HG03342 (cell line): ENCODE measurements around the gene EHBP1L1.
"Not testable (repeated sequence)": the region's sequence is repeated elsewhere in the genome, so short reads cannot be mapped to it uniquely, and the experiment has no call there.

Source experiments
- ATAC-seq: cut with Tn5 transposase; IDR thresholded peaks from one replicate; pipeline ENCODE4 v1.9.1; 2021; ENCODE audit warnings: mild to moderate bottlenecking, moderate library complexity; ENCODE audit not compliant: unreplicated experiment

The EHBP1L1 gene

DNA sequence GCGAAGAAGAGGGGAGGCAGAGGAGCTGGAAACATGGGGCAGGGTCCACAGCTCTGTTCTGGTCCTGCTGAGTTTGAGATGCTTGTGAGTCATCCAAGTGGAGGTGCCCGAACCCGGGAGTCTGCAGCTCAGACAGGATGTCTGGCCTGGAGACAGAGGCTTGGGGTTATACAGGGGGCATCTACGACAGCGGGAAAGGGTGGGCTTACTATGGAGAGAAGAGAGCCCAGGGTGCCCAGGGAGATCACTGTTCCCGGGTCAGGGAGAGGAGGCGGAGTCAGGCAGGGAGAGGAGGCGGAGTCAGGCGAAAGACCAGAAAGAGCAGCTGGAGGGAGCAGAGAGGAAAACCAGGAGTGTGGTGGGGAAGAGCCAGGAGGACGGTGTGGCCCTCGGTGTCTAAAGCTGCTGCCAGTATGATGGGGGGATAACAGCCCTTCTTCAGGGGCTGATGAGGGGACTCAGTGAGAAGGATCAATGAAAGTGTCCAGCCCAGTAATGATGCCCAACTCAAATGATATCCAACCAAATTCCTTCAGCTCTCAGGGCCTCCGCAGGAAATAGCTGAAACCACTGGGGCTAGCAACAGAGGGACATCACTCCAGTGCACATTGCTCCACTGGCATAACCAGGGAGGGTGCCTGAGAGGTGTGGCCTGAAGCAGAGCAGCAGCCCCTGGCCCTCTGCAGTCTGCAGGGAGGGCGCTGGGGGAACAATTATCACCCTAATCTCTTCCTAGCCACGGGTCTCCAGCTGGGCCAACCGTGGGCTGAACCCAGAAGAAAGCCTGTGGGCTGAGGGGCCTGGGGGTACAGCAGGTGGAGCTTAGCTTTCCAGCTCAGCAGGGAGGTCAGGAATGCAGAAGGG, 15.1 kb upstream of the EHBP1L1 start:
- no peak for ATAC-seq

DNA sequence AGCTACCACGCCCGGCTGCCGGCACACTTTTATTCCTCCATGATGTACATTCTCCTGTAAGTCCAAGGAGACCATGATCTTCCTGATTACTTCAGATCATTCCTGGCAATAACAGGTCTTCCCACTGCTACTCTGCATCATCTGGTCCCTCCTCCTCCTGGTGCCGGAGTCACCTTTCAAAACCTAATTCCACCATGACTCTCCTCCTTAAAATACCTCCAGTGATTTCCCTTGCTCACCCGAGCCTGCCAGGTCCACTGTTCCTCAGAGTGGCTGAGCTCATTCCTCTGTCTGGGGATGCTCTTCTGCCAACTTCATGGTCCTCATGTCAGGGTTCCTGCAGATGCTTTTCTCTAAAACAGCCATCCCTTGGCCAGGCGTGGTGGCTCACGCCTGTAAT, 13.8 kb upstream of the EHBP1L1 start:
- no peak for ATAC-seq

DNA sequence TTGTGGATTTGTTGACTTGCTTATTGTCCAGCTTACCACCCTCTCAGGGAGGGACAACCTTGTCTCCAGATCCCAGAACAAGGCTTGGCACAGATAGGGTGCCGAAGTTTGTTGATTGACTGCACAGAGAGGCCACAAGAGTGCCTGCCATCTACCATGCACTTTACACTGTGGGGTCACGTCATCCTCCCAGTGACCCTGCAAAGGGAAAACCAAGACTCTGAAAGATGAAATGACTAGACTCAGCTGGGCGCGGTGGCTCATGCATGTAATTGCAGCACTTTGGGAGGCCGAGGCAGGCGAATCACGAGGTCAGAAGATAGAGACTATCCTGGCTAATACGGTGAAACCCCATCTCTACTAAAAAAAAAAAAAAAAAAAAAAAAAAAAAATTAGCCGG, 13.1 kb upstream of the EHBP1L1 start:
- ATAC-seq: no peak

DNA sequence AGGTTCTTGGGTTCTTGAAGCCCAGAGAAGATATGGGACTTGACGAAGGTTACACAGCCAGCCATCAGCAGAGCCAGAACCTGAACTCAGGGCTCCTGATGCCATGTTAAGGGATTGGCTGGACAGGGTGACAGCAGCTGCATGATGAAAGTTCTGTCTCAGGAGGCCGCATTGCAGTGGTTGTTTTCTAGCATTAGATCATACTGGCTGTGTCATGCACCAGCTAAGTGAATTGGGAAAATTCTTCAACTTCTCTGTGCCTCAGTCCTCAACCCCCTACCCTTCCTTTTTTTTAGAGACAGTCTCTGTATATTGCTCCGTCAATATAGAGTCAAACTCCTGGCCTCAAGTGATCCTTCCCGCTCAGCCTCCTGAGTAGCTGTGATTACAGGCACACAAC, 12.3 kb upstream of the EHBP1L1 start:
- ATAC-seq: no peak

DNA sequence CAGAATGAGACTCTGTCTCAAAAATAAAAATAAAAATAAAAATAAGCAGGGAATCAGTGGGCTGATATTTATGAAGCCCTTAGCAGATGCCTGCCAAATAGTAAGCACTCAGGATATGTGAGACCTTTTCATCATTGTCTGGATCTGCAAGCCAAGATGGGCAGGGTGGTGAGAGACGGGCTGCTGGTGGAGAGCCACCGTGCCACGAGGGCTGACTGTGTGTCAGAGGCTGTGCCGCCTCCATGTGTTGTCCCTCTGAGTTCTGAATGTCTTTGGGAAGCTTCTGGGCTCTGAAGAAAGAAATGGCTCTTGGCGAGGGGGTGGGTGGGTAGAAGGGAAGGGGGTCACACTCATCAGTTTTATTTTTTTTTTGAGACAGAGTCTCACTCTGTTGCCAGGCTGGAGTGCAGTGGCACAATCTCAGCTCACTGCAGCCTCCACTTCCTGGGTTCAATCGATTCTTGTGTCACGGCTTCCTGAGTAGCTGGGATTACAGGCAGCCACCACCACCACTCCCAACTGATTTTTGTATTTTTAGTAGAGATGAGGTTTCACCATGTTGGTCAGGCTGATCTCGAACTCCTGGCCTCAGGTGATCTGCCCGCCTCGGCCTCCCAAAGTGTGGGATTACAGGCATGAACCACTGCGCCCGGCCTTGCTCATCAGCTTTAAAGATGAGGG, 10.8 kb upstream of the EHBP1L1 start:
- not testable (repeated sequence) for ATAC-seq

DNA sequence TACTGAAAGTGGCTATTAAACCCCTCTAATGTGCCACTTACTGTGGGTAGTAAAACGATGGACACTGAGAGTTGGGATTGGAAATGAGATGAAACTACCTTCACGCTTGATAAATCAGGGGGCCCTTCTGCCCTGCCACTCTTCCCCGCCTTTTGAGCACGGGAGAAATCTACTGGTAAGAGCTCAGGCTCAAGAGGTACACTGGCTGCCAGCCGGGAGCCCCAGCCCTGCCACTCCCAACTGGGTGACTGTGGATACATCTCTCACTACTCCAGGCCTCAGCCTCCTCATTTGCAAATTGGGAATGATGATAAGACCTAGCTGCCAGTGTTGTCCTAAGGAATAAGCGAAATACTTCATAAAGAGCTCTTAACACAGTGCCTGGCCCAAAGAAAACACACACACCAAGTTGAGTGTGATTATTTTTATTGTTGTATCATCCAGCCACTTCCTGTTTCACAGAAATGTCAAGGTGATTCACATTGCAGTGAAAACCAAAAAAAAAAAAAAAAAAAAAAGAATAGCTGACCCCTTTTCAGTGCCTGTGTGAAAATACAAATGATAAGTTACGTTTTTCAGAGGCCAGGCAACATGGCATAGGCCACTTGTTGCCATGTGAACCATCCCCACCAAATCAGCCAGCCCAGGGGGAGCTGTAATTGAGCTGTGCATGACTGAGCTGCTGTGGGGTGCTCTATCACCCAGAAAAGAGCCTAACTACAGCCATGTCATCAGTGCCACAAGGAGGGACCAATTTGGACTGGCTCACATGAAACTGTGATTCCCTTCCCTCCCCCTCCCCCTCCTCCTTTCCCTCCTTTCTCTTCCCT, 10.0 kb upstream of the EHBP1L1 start:
- ATAC-seq: no peak

DNA sequence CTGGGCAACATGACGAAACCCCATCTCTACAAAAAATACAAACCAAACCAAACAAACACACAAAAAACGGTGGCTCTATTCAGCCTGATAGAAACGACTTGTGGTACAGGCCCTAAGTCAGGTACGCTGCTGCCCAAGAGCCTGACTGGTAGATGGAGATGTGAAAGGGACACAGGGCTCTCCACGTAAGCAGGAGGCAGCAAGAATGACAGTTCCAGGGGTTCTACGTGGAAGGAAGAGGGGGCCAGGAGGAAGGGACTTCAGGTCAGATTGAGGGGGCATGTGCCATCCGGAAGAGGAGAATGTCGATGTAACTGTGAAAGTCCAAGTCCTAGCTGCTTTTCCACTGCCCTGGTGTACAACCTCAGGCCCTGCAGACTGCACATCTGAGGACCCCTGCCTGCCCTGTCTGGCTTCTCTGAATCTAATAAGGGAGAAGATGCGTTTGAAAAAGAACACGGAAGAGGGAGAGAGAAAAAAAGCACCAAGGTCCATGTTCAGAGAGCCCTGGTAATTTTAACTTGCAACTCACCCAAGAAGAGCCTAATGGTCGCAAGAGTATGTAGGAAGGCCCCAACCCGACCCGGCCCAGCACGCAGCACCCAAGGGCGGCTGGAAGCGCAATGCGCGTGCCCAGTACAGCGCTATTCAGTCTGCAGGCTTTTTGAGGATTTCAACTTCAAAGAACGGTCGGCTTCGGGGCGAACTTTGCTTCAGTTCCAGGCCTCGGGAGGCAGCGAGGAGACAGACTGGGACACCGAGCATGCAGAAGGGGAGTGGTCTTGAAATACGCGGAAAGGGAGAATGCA, 6.5 kb upstream of the EHBP1L1 start:
- no peak for ATAC-seq

DNA sequence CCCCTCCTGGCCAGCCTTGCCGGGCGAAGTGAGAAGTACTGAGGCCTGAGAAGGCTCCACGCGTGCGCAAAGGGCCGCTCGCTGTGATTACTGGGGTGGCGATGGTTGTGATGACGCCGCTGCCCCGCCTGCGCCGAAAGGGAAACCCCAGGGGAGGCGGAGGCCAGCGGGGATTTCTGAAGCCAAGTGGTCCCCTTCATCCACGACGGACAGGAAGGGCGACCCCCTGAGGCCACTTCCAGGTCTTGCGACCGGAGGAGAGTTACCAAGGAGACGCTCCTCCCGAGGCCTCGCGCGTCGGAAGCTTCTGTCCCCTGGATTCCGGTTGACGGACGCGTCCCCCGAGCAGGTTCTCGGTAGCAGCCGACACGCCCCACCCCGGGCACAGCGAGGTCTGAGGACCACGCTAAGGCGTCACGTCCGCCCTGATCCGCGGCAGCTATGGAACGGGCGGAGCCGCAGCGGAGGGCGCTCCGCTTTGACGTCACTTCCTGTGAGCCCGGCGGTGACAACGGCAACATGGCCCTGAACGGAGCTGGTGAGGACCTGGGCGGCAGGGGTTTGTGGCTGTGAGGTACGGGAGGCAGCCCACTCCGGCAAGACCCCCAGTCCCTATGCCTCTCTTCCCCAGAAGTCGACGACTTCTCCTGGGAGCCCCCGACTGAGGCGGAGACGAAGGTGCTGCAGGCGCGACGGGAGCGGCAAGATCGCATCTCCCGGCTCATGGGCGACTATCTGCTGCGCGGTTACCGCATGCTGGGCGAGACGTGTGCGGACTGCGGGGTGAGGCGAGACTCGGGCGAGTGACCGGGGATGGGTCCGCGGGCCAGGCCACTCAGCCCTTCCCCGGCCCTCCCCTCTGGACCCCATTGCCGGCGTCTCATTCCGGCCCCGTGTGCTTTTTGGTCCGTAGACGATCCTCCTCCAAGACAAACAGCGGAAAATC, 5.6 kb upstream of the EHBP1L1 start, which contains the start of gene ZNRD2:
TSS of gene ZNRD2 (plus strand) at position 505 of the 946 bp plus-strand sequence. CDS start at position 520, 15 bp downstream.
- peak; percentile 47 for ATAC-seq

DNA sequence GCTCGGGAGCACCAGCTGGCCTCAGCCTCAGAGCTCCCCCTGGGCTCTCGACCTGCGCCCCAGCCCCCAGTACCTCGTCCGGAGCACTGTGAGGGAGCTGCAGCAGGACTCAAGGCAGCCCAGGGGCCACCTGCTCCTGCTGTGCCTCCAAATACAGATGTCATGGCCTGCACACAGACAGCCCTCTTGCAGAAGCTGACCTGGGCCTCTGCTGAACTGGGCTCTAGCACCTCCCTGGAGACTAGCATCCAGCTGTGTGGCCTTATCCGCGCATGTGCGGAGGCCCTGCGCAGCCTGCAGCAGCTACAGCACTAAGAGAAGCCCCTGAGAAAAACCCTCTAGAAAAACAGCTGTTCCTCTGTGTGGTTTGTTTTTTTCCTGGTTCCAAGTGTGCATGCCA, 4.4 kb upstream of the EHBP1L1 start:
- ATAC-seq: no peak

DNA sequence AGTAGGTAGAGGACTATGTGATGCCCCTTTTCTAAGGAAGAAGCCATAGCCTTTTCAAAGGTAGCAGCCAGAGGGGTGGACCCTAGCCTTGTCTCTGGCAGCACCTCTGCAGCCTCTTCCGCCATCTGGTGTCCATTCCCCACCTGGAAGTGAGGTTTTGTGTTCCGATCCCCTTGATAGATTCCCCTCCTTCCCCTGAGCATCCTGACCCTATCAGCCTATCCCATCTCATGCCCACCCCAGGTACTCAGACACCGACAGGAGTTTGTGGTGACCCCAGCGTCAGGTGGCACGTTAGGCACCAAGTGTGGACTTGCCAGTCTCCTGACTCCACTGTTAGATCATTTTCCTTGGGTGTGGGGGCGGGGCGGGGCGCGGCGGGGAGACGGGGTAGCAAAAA, 3.9 kb upstream of the EHBP1L1 start:
- no peak for ATAC-seq

DNA sequence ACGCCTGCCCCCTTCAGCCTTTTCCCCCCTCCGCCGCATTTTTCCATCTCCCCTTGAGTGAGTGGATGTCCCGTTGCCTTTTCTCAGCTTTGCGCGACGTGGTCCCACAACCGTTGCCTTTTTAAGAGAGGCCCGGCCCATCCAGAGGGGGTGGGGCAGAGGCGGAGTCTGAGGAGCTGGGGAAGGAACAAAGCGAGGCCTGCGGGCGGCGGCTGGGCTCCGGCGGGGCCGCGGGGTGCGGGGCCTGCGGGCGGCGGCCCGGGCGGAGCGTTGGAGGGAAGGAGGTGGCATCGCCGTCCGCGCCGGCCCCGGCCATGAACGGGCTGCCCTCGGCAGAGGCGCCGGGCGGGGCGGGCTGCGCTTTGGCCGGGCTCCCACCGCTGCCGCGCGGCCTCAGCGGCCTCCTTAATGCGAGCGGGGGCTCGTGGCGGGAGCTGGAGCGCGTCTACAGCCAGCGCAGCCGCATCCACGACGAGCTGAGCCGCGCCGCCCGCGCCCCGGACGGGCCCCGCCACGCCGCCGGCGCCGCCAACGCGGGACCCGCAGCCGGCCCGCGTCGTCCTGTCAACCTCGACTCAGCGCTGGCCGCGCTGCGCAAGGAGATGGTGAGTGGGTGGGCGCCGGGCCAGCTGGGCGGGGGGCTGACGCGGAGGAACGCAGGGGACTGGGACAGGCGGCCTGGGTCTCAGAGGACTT, 3.3 kb upstream of the EHBP1L1 start, which contains the start of gene FAM89B:
TSS of gene FAM89B (plus strand) at position 183 of the 696 bp plus-strand sequence. CDS start at position 315, 132 bp downstream.
- no peak for ATAC-seq

DNA sequence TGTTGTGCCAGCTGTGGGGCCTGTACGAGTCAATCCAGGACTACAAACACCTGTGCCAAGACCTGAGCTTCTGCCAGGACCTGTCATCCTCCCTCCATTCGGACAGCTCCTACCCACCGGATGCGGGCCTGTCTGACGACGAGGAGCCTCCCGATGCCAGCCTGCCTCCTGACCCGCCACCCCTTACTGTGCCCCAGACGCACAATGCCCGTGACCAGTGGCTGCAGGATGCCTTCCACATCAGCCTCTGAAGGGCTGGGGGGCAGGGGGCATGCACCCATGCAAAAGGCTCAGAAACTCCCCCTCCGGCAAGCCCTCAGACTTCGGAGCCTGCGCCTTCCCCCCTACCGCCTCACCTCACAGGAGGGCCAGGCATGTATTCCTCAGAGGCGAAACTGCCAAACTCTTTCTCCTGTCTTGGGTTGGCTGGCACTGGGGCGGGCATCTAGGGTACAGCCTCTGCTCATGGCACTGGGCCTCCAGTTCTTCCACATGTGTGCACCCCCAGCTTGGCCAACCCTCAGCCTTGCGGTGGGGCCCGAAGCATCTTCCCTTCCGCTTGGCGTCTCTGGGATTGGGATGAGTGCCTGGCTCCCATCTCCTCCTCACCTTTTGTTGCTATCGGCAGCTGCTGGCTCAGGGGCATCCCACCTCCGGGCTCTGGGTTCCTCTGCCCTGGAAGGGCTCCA, 2.3 kb upstream of the EHBP1L1 start:
- ATAC-seq: no peak

DNA sequence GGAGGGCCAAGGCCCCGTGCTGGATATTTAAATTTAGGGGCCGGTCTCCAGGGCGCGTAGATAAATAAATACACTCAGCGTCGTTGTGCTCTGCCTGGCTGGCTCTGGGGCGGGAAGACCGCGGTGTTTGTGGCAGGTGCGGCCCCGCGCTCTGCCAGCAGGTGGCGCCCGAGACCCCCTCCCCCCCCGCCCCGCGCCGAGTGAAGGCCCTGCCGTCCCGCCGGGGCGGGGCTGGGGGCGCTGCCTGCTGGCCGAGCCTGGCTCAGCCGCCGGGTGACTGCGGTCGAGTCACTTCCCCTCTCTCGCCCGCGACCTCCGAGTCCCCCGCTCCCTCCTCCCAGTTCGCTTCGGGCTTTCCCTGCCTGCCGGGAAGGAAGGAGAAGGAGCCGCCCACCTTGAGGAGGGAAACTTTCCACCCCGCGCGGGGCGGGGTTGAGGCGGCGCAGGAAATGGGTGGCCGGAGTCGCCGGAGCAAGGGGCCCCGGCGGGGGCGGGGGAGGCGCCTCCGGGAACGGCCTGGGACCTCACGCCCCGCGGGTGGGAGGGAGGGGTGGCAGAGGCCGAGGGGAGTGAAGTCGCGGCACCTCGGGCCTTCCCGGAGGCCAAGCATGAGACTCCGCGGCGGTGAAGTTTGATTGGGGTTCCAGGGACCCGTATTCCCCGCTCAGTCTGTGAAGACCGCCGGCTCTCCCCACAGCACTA, 1.6 kb upstream of the EHBP1L1 start:
- ATAC-seq: peak; percentile 34

DNA sequence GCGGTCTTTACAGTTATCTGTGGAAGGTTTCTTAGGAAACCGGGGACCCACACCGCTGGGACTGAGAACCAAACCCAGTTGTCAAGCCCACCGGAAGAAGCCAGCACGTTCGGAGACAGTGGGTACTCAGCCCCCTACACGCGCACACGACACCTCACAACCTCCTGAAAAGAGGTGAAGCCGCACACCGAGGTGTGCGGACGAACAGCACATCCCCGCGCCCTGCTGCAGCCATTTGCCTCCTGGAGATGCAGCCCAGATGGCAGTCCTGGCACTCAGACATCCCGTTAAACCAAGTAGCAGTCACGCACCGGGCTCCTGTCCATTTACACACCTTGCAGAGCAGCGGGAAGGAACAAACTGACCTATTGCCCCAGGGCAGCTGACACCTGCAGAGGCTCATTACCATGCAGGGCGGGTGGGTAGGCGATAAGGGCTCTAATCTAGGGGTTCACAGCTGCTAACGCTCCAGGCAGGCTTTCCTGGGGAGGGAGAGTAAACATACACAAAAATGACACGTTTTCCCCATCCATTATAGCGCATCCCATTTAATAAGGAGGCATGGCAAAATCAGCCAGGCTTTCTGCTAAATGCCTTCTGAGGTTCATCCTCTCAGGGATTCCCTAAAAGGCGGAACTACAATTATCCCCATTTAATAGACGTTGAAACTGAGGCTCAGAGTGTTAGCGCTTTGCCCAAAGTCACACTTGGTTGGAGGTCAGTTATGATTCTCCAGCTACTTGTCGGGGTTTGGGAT, 864 bp upstream of the EHBP1L1 start:
- ATAC-seq: no peak

DNA sequence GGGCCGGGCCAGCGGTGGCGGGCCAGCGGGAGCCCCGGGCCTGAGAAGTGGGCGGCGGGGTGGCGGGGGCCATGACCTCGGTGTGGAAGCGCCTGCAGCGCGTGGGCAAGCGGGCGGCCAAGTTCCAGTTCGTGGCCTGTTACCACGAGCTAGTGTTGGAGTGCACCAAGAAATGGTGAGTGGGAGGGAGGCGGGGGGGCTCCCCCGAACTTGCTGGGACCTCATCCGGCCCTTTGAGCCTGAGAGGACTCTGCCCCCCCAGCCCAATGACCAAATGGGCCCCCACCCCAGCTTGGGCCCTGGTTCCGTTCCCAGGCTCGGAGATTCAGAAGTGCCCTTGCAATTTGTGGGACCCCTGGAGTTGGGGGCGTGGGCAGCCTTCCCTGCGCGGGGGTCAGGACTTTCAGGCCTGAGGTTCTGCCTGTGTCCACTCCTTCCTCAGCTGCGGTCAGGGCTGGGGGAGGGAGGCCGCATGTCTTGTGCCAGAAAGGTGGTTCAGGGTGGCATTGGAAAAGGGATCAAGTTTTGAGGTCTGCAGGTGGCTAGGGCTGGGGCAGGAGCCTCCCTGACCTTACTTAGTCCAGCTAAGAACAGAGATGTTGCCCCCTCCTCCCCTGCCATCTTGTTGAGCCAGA, 496 bp downstream of the EHBP1L1 start:
- ATAC-seq: no peak
